ENCODE data around the gene POU2F2.

GRCh38 chr19:42115219-42115618, 17.0 kb downstream of the POU2F2 start:
- TF ChIP-seq CTCF (IDR thresholded peaks at IDR 0.05), result no peak
- TF ChIP-seq POLR2A (IDR thresholded peaks at IDR 0.05), result no peak

Measured in adrenal gland (tissue), 5 donors.